IMR-90 (cell line): ENCODE results near the gene AWAT2. TPM values are rescaled to one million over a fixed set of nuclear protein-coding genes. Genes with fewer than 3 reads are reported as not detected.

ENCODE experiments used
- ATAC-seq: fragments of 200-7000 bp; cut with Tn5 transposase; 2 replicates; pipeline ENCODE4 v1.9.1; 2020; ENCODE audit warnings: low read depth, mild to moderate bottlenecking, moderate library complexity
- BruUV-seq: library from RNA; stranded (reverse); fragments of 400-500 nt; replicated peaks from 2 replicates; lab custom pipeline; 2021; lab: Mats Ljungman, UMichigan
- CTCF ChIA-PET: fragments of 300-600 bp; formaldehyde crosslinking; extraction: SDS; loops from one replicate; lab custom pipeline; 2021; ENCODE audit warnings: antibody characterized with exemption; lab: Yijun Ruan, JAX
- POLR2A ChIA-PET: fragments of 300-600 bp; sonication (Branson Sonifier 250); formaldehyde crosslinking; loops from one replicate; lab custom pipeline; 2022; ENCODE audit warnings: antibody characterized with exemption; ENCODE audit not compliant: unreplicated experiment; lab: Charles Lee
- DNase-seq: peaks from one replicate; pipeline ENCODE4 v3.0.0; 2013
- H2AFZ ChIP-seq: replicated peaks from 2 replicates; pipeline ENCODE3; 2013; ENCODE audit warnings: low read length, mild to moderate bottlenecking; ENCODE audit not compliant: poor library complexity
- H2AK5ac ChIP-seq: 2 replicates; pipeline ENCODE4 v1.6.1; 2013; ENCODE audit warnings: low read depth, low read length, inconsistent platforms
- H2AK9ac ChIP-seq: replicated peaks from 2 replicates; pipeline ENCODE3; 2013; ENCODE audit warnings: mild to moderate bottlenecking, low read depth, low read length, moderate library complexity; ENCODE audit not compliant: poor library complexity
- H2BK120ac ChIP-seq: 2 replicates; pipeline ENCODE4 v1.6.1; 2013; ENCODE audit warnings: low read depth, low read length, inconsistent platforms
- H2BK15ac ChIP-seq: 3 replicates; pipeline ENCODE4 v1.6.1; 2013; ENCODE audit warnings: low read depth, low read length, inconsistent platforms
- H2BK20ac ChIP-seq: 2 replicates; pipeline ENCODE4 v1.6.1; 2013; ENCODE audit warnings: low read depth, mild to moderate bottlenecking, inconsistent platforms, low read length, moderate library complexity
- H2BK5ac ChIP-seq: 2 replicates; pipeline ENCODE4 v1.6.1; 2013; ENCODE audit warnings: mild to moderate bottlenecking, low read depth, low read length, inconsistent platforms; ENCODE audit not compliant: poor library complexity, severe bottlenecking
- H3K14ac ChIP-seq: replicated peaks from 2 replicates; pipeline ENCODE4 v1.6.1; 2013; ENCODE audit warnings: low read depth, low read length, inconsistent platforms
- H3K18ac ChIP-seq: 2 replicates; pipeline ENCODE4 v1.6.1; 2013; ENCODE audit warnings: low read depth, low read length, control low read depth
- H3K23ac ChIP-seq: 2 replicates; pipeline ENCODE4 v1.6.1; 2013; ENCODE audit warnings: low read depth, low read length, inconsistent platforms
- H3K27ac ChIP-seq: 2 replicates; pipeline ENCODE4 v1.5.1; 2013; ENCODE audit warnings: mild to moderate bottlenecking, control low read depth, low read length; ENCODE audit not compliant: insufficient read depth
- H3K27me3 ChIP-seq: 2 replicates; pipeline ENCODE4 v1.6.1; 2013; ENCODE audit warnings: low read length; ENCODE audit not compliant: control insufficient read depth, insufficient read depth
- H3K36me3 ChIP-seq: 2 replicates; pipeline ENCODE4 v1.6.1; 2013; ENCODE audit warnings: low read length, mixed read lengths; ENCODE audit not compliant: control insufficient read depth, insufficient read depth
- H3K4ac ChIP-seq: 2 replicates; pipeline ENCODE4 v1.6.1; 2013; ENCODE audit warnings: low read depth, low read length, inconsistent platforms
- H3K4me1 ChIP-seq: 2 replicates; pipeline ENCODE4 v1.6.1; 2013; ENCODE audit warnings: low read length, mixed read lengths; ENCODE audit not compliant: control insufficient read depth, insufficient read depth
- H3K4me2 ChIP-seq: 2 replicates; pipeline ENCODE4 v1.6.1; 2013; ENCODE audit warnings: low read depth, mild to moderate bottlenecking, control low read depth, low read length, moderate library complexity
- H3K4me3 ChIP-seq: 2 replicates; pipeline ENCODE4 v1.5.1; 2013; ENCODE audit warnings: low read depth, mild to moderate bottlenecking, control low read depth, low read length, moderate library complexity; ENCODE audit not compliant: insufficient read depth
- H3K56ac ChIP-seq: 2 replicates; pipeline ENCODE4 v1.6.1; 2013; ENCODE audit warnings: low read length, inconsistent platforms; ENCODE audit not compliant: insufficient read depth; ENCODE audit errors: extremely low read depth
- H3K79me1 ChIP-seq, 2 experiments: 2 replicates each; pipeline ENCODE4 v1.6.1; 2013; ENCODE audit warnings: low read length in 2 of 2, inconsistent platforms in 1 of 2, low read depth in 1 of 2
- H3K9ac ChIP-seq: 2 replicates; pipeline ENCODE4 v1.6.1; 2013; ENCODE audit warnings: low read depth, low read length, control low read depth
- H3K9me1 ChIP-seq: 2 replicates; pipeline ENCODE4 v1.6.1; 2013; ENCODE audit warnings: low read length, inconsistent platforms; ENCODE audit not compliant: insufficient read depth
- H3K9me3 ChIP-seq: 2 replicates; pipeline ENCODE4 v1.6.1; 2013; ENCODE audit warnings: low read length; ENCODE audit not compliant: control insufficient read depth, insufficient read depth
- H4K20me1 ChIP-seq: 2 replicates; pipeline ENCODE4 v1.6.1; 2013; ENCODE audit warnings: low read length, inconsistent platforms; ENCODE audit not compliant: insufficient read depth
- H4K5ac ChIP-seq: 2 replicates; pipeline ENCODE4 v1.6.1; 2013; ENCODE audit warnings: mild to moderate bottlenecking, low read depth, low read length, control low read depth
- H4K8ac ChIP-seq, 2 experiments: 2 replicates each; pipeline ENCODE4 v1.6.1; 2013; ENCODE audit warnings: low read depth in 2 of 2, low read length in 2 of 2, control low read depth in 1 of 2, inconsistent platforms in 1 of 2
- H4K91ac ChIP-seq: 2 replicates; pipeline ENCODE4 v1.6.1; 2013; ENCODE audit warnings: low read depth, low read length, inconsistent platforms; ENCODE audit not compliant: insufficient read depth
- CTCF ChIP-seq: conservative IDR thresholded peaks from 2 replicates; pipeline ENCODE4 v1.5.1; 2012; ENCODE audit warnings: mild to moderate bottlenecking, low read depth, low read length, improper control_type of control experiment
- MXI1 ChIP-seq: IDR thresholded peaks from 2 replicates; pipeline ENCODE4 v1.6.1; 2012; ENCODE audit warnings: low read depth, mild to moderate bottlenecking, low read length, moderate library complexity, borderline replicate concordance
- WGBS, 2 experiments: methylation state at CpG; one replicate each; pipeline versions ENCODE4 v1.1.5 to v1.1.7; 2013; ENCODE audit warnings: missing lambda C conversion rate in 2 of 2; ENCODE audit not compliant: insufficient read length in 1 of 2; ENCODE audit errors: extremely low coverage in 2 of 2; 5-methylcytosine and 5-hydroxymethylcytosine counted together
- dilution Hi-C: fragments of 300-500 bp; cut with HindIII; formaldehyde crosslinking; loops from one replicate; pipeline ENCODE4 v1.14.3; 2018; ENCODE audit warnings: low sequenced_read_pairs; ENCODE audit not compliant: unreplicated experiment
- in situ Hi-C: fragments of 300-500 bp; cut with MboI; formaldehyde crosslinking; loops from 3 replicates; pipeline ENCODE4 v1.14.3; 2019; ENCODE audit warnings: low sequenced_read_pairs, inconsistent platforms, mixed read lengths
- intact Hi-C: fragments of 100-400 bp; cut with micrococcal nuclease; formaldehyde crosslinking; loops from 2 replicates; pipeline ENCODE4 v1.10.0; 2022
- polyA plus RNA-seq, 3 experiments: library from polyadenylated mRNA; depleted of rRNA; stranded (reverse); fragments of >200 nt; gene quantifications; 2 replicates each; pipeline ENCODE4 v1.2.3, GENCODE V29; 2012; ENCODE audit warnings: low replicate concordance in 1 of 3
- total RNA-seq: library from RNA; depleted of rRNA; stranded (reverse); fragments of >200 nt; gene quantifications from 2 replicates; pipeline ENCODE4 v1.2.3, GENCODE V29; 2012

AWAT2 gene
- total and polyA plus RNA-seq, 2 of the 4 experiments (the other 2 are of a cell fraction), result under 0.01 TPM; not detected in 1

DNA sequence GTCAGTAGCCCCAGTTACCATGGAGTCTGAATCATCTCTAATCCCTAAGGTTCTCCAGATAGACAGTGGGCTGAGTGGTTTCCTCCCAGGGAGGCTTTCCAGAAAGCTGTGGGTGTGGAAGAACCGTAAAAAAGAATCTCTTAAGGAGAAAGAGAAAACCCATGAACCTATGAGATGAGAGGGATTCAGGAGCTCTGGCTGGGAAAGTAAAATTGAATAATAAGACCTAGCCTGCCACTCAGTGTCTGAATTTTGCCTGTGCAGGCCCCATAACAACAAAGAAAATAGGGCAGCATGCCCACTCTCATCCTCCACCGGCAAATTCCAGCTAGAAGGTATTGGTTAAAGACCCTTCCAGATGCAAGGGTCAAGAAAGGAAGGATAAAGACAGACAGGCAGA lies 16.9 kb downstream of the AWAT2 start:
- no peak for TF ChIP-seq MXI1
- TF ChIP-seq CTCF, result 0 out of 2 replicates have a peak, but pooled peaks have one; percentile 1
- H3K9me3 ChIP-seq, result no peaks in the 10 kb centered on the region
- no peak overlapping the region for H3K18ac ChIP-seq
- no peaks in the 10 kb centered on the region for H3K4me1 ChIP-seq
- no peak overlapping the region for H2BK5ac ChIP-seq
- H3K79me1 ChIP-seq, result no peaks in the 10 kb centered on the region
- dilution Hi-C loops (no loop called here), in situ Hi-C loops (no loop called here), intact Hi-C loops (loop anchor here (2.0 to 5.0 kb wide), 2 partner anchors 64 to 1210 kb away; no protein-coding TSS in a partner anchor)
- H3K56ac ChIP-seq, result no peak overlapping the region
- no peak overlapping the region for H3K14ac ChIP-seq
- DNase-seq, result no peak
- H4K20me1 ChIP-seq, result no peaks in the 10 kb centered on the region; the same call in 1 of the 2 replicates
- H3K4ac ChIP-seq, result no peak overlapping the region
- BruUV-seq, result no TSS peak
- no peak for ATAC-seq
- no peak overlapping the region for H3K27ac ChIP-seq
- H3K4me2 ChIP-seq, result no peak overlapping the region
- H3K36me3 ChIP-seq, result no peaks in the 10 kb centered on the region
- no peak overlapping the region for H3K23ac ChIP-seq
- no peak overlapping the region for H2AK5ac ChIP-seq
- H2AK9ac ChIP-seq, result no peak overlapping the region
- ChIA-PET POLR2A (no interaction called here), CTCF (interaction anchor here (0.6 to 0.8 kb wide), 2 partner anchors 12 to 64 kb away, joined by 3 to 4 read pairs; no protein-coding TSS in a partner anchor)
- H2BK120ac ChIP-seq, result no peak overlapping the region
- no peak overlapping the region for H4K5ac ChIP-seq
- WGBS, 2 experiments, result no CpG with 5 or more reads among the region's 2 CpGs
- H3K4me3 ChIP-seq, result no peak overlapping the region
- H2BK15ac ChIP-seq, result no peak overlapping the region
- no peak overlapping the region for H2AFZ ChIP-seq
- no peaks in the 10 kb centered on the region for H3K9me1 ChIP-seq
- H4K91ac ChIP-seq, result no peak overlapping the region
- H3K9ac ChIP-seq, result no peak overlapping the region
- no peak overlapping the region for H4K8ac ChIP-seq
- peaks cover 12% of the 10 kb centered on the region for H3K27me3 ChIP-seq
- H2BK20ac ChIP-seq, result no peak overlapping the region
